PFSK-1 (cell line): ENCODE data around the gene AGRN. TPM values are rescaled to one million over a fixed set of nuclear protein-coding genes. Genes with fewer than 3 reads are reported as not detected.

Source experiments
- FOXP2 ChIP-seq: optimal IDR thresholded peaks from 2 replicates; pipeline ENCODE3; 2011; ENCODE audit warnings: borderline replicate concordance, control low read depth, inconsistent platforms; ENCODE audit not compliant: insufficient read depth; ENCODE audit errors: extremely low read length, extremely low read depth
- POLR2AphosphoS5 ChIP-seq: IDR thresholded peaks from 2 replicates; pipeline ENCODE4 v1.6.1; 2012; ENCODE audit warnings: low read depth, mild to moderate bottlenecking, control low read depth, low read length, moderate library complexity
- SIN3A ChIP-seq: IDR thresholded peaks from 2 replicates; pipeline ENCODE4 v1.6.1; 2012; ENCODE audit warnings: mild to moderate bottlenecking, low read length, moderate library complexity, borderline replicate concordance; ENCODE audit not compliant: insufficient read depth
- TAF1 ChIP-seq: IDR thresholded peaks from 2 replicates; pipeline ENCODE4 v1.6.1; 2012; ENCODE audit warnings: low read length, control low read depth, borderline replicate concordance; ENCODE audit not compliant: insufficient read depth
- polyA plus RNA-seq: library from polyadenylated mRNA; unstranded; fragments of >200 nt; gene quantifications from one replicate; pipeline ENCODE4 v1.2.1, GENCODE V29; 2012; ENCODE audit warnings: low read depth, missing spikeins; ENCODE audit not compliant: insufficient read length
- TF ChIP-seq, protein P1 (sequence below), 2 experiments: IDR thresholded peaks; 2 replicates each; pipeline versions ENCODE4 v1.6.1 to v1.8.0; 2011 to 2012; ENCODE audit warnings: low read depth in 2 of 2, low read length in 2 of 2, control low read depth in 1 of 2, inconsistent platforms in 1 of 2, mild to moderate bottlenecking in 1 of 2, moderate library complexity in 1 of 2; ENCODE audit not compliant: insufficient read depth in 1 of 2

Gene AGRN
- 117 TPM for polyA plus RNA-seq

DNA sequence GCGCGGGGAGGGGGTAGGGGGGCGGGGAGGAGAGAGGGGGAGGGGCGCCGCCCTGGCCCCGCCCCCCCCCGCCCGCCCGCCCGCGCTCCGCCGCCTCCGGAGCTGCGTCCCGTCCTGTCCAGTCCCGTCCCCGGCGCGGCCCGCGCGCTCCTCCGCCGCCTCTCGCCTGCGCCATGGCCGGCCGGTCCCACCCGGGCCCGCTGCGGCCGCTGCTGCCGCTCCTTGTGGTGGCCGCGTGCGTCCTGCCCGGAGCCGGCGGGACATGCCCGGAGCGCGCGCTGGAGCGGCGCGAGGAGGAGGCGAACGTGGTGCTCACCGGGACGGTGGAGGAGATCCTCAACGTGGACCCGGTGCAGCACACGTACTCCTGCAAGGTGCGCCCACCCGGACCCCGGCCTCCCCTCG, at the start of gene AGRN:
TSS of gene AGRN (plus strand) at position 121 of the 405 bp plus-strand sequence. CDS start at position 174, 53 bp downstream.
- TF ChIP-seq SIN3A: no peak
- TF ChIP-seq TAF1: no peak
- no peak for TF ChIP-seq POLR2AphosphoS5

DNA sequence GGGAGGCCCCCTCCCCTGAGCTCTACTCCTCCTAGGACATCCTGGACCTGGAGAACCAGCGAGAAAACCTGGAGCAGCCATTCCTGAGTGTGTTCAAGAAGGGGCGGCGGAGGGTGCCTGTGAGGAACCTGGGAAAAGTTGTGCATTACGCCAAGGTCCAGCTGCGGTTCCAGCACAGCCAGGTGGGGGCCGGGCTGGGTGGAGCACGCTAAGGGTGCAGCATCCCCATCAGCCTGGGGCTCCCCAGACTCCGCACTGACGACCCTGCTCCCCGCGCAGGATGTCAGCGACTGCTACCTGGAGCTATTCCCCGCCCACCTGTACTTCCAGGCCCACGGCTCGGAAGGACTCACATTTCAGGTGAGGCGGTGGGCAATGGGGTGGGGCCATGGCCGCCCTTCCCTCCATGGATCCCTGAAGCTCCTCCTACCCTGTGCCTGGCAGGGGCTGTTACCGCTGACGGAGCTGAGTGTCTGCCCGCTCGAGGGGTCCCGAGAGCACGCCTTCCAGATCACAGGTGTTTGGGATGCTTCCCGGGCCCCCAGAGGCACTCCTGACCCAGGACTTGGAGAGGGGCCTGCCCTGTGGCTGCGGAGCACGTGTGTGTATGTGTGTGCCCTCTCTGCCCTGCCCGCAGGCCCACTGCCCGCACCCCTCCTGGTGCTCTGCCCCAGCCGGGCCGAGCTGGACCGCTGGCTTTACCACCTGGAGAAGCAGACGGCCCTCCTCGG, 49.5 kb upstream of the AGRN start:
- no peak for TF ChIP-seq FOXP2
- TF ChIP-seq, protein P1, sequence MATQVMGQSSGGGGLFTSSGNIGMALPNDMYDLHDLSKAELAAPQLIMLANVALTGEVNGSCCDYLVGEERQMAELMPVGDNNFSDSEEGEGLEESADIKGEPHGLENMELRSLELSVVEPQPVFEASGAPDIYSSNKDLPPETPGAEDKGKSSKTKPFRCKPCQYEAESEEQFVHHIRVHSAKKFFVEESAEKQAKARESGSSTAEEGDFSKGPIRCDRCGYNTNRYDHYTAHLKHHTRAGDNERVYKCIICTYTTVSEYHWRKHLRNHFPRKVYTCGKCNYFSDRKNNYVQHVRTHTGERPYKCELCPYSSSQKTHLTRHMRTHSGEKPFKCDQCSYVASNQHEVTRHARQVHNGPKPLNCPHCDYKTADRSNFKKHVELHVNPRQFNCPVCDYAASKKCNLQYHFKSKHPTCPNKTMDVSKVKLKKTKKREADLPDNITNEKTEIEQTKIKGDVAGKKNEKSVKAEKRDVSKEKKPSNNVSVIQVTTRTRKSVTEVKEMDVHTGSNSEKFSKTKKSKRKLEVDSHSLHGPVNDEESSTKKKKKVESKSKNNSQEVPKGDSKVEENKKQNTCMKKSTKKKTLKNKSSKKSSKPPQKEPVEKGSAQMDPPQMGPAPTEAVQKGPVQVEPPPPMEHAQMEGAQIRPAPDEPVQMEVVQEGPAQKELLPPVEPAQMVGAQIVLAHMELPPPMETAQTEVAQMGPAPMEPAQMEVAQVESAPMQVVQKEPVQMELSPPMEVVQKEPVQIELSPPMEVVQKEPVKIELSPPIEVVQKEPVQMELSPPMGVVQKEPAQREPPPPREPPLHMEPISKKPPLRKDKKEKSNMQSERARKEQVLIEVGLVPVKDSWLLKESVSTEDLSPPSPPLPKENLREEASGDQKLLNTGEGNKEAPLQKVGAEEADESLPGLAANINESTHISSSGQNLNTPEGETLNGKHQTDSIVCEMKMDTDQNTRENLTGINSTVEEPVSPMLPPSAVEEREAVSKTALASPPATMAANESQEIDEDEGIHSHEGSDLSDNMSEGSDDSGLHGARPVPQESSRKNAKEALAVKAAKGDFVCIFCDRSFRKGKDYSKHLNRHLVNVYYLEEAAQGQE (IDR thresholded peaks at IDR 0.05; ENCODE audit: insufficient read depth in 1 of 2, low read depth in 2 of 2, low read length in 2 of 2): no peak
- TF ChIP-seq TAF1: no peak

DNA sequence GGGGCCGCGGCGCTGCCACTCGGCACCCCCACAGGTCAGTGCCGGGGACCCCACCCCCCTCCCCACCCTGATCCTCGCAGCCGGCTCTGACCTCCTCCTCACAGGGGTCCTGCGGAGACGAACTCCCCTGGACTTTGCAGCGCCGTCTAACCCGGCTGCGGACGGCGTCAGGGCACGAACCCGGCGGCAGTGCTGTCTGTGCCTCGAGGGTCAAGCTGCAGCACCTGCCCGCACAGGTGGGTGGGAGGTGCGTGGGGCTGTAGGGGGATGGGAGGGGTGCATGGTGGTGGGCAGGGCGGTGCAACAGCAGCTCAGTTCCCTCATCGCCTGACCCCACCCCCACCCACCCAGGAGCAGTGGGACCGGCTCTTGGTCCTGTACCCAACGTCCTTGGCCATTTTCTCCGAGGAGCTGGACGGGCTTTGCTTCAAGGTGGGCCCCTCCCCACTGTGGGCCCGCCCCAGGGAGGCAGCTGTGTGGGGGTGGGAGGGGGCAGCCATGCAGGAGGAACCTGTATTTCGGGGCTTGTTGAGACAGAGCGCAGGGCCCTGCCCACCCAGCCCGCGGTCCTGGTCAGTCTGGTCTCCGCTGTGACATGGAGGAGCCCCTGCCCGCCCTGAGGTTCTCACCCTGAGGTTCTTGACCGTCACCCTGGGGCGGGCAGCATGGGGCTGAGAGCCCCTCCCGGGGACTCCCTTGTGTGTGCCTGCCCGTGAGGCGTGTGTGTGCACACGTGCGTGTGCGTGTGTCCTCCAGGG, 48.8 kb upstream of the AGRN start:
- TF ChIP-seq FOXP2 (no peak), POLR2AphosphoS5 (no peak), SIN3A (no peak), TAF1 (no peak)
- TF ChIP-seq, protein P1 (IDR thresholded peaks at IDR 0.05; ENCODE audit: insufficient read depth in 1 of 2, low read depth in 2 of 2, low read length in 2 of 2): no peak

DNA sequence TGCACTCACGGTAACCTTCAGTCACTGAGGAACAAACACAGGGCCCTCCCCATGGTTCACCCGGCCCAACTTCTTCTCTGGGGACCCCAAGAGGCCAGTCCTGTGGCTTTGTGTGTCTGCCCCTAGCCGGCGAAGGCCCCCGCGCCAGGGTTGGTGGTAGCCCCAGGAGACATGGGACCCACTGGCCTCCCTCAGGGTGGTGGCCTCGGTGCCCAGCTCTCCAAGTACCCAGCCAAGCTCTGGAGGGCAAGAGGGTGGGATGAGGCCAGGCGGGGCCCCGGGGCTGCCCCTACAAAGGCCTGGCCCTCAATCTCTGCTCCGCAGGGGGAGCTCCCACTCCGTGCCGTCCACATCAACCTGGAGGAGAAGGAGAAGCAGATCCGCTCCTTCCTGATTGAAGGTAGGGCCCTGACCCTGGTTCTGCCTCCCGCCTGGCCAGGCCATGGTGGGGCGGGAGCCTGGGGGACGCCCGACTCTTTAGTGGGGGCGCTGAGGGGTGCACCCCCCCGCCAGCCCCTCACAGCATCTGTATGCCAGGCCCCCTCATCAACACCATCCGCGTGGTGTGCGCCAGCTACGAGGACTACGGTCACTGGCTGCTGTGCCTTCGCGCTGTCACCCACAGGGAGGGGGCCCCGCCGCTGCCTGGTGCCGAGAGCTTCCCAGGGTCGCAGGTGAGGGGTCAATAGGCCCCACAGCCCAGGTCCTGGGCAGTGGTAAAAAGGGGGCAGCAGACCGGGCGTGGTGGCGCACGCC, 48.0 kb upstream of the AGRN start:
- TF ChIP-seq, protein P1 (IDR thresholded peaks at IDR 0.05; ENCODE audit: insufficient read depth in 1 of 2, low read depth in 2 of 2, low read length in 2 of 2): no peak
- TF ChIP-seq TAF1: no peak
- TF ChIP-seq FOXP2: no peak
- TF ChIP-seq POLR2AphosphoS5: no peak
- no peak for TF ChIP-seq SIN3A

DNA sequence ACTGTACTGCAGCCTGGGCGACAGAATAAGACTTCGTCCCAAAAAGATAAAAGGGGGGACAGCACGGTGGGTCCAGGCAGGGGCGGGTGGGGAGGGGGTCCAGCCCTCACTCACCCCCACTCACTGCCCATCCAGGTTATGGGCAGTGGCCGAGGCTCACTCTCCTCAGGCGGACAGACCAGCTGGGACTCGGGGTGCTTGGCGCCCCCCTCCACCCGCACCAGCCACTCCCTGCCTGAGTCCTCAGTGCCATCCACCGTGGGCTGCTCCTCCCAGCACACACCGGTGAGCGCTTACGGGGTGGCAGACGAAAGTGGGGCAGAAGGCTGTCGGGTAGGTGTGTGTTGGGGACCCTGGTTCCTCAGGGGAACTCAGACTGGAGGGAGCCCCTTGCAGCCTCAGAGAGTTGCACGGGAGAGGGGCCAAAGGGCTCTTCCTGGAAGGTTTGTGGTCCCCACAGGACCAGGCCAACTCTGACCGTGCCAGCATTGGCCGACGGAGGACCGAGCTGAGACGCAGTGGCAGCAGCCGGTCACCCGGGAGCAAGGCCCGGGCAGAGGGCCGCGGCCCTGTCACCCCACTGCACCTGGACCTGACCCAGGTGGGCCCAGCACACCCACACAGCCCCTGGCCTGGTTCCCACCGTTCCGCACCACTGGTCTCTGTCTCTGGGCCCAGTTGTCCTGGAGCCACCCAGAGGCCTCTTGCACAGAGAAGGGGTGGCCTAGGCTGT, 47.0 kb upstream of the AGRN start:
- TF ChIP-seq TAF1 (no peak), POLR2AphosphoS5 (no peak), SIN3A (no peak), FOXP2 (no peak)
- TF ChIP-seq, protein P1 (IDR thresholded peaks at IDR 0.05; ENCODE audit: insufficient read depth in 1 of 2, low read depth in 2 of 2, low read length in 2 of 2): no peak
